ENCODE data around the gene ELF3. TPM values are rescaled to one million over a fixed set of nuclear protein-coding genes. Genes with fewer than 3 reads are reported as not detected.
"Not testable (repeated sequence)": the region's sequence is repeated elsewhere in the genome, so short reads cannot be mapped to it uniquely, and the experiment has no call there.

The ELF3 gene
- total and polyA plus RNA-seq, 2 of the 8 experiments (the other 6 are each of a cell fraction or from before 2014, with no cell fraction given), result 17.3 to 25.0 TPM

GRCh38 chr1:202064889-202065312, 54.5 kb downstream of the ELF3 start:
- H2BK5ac ChIP-seq (ENCODE audit: low read depth, low read length); DNase-seq (ENCODE audit: low read depth in 1 of 2, low spot score in 2 of 2); H4K91ac ChIP-seq (replicated peaks; ENCODE audit: insufficient read length, low read length); H3K4me1 ChIP-seq (replicated peaks in 1 of 4; ENCODE audit: control insufficient read depth in 3 of 4, insufficient read depth in 4 of 4, low read length in 3 of 4); H3K36me3 ChIP-seq (ENCODE audit: control insufficient read depth in 2 of 4, insufficient read depth in 4 of 4, low read length in 3 of 4); H4K20me1 ChIP-seq (replicated peaks in 1 of 2; ENCODE audit: control insufficient read depth in 1 of 2, insufficient read depth in 2 of 2, low read length in 2 of 2); H2BK12ac ChIP-seq (ENCODE audit: low read depth, low read length); H2BK20ac ChIP-seq (ENCODE audit: low read length); H2BK15ac ChIP-seq (ENCODE audit: low read length); H3K4ac ChIP-seq (replicated peaks; ENCODE audit: insufficient read length, low read depth, low read length); H2AFZ ChIP-seq (ENCODE audit: low read length); H3K4me3 ChIP-seq (ENCODE audit: extremely low read depth in 1 of 4, insufficient read depth in 2 of 4, low read depth in 3 of 4, low read length in 4 of 4); H3K79me1 ChIP-seq (ENCODE audit: low read depth, low read length); H3K4me2 ChIP-seq (ENCODE audit: insufficient read depth in 1 of 2, low read depth in 2 of 2, low read length in 2 of 2); POLR2A ChIA-PET (ENCODE audit: partially characterized antibody); H4K8ac ChIP-seq (ENCODE audit: extremely low read depth, insufficient read depth, low read length); H3K23me2 ChIP-seq (ENCODE audit: low read depth, low read length); FAIRE-seq; H2AK5ac ChIP-seq (ENCODE audit: low read depth, low read length); H3K23ac ChIP-seq (ENCODE audit: insufficient read length); H2BK120ac ChIP-seq (replicated peaks; ENCODE audit: low read depth, low read length); H3K27ac ChIP-seq (ENCODE audit: low read depth, low read length); H3K14ac ChIP-seq (ENCODE audit: insufficient read length); H3K9ac ChIP-seq (replicated peaks in 1 of 4; ENCODE audit: extremely low read depth in 1 of 4, low read depth in 3 of 4, low read length in 3 of 4); H3K56ac ChIP-seq (replicated peaks; ENCODE audit: insufficient read length, low read depth, low read length); H3K27me3 ChIP-seq (replicated peaks in 1 of 4; ENCODE audit: control insufficient read depth in 3 of 4, extremely low read depth in 1 of 4, insufficient read depth in 3 of 4, low read length in 3 of 4); H4K5ac ChIP-seq (ENCODE audit: insufficient read length, low read depth, low read length); H3K79me2 ChIP-seq (ENCODE audit: control insufficient read depth in 1 of 2, insufficient read depth in 2 of 2, low read length in 2 of 2); H3K18ac ChIP-seq (ENCODE audit: extremely low read depth, low read length); H3K9me3 ChIP-seq (ENCODE audit: insufficient read depth in 2 of 2, low read depth in 1 of 2, low read length in 1 of 2): not testable (repeated sequence)
- CTCF ChIA-PET (ENCODE audit: partially characterized antibody), result interaction anchor here (0.6 to 1.5 kb wide), 4 partner anchors 36 to 217 kb away, joined by 3 read pairs; no protein-coding TSS in a partner anchor
- 87% methylated on average over 7 of the region's 10 CpGs; no CpG with 5 or more reads in 1 of the 2 experiments for WGBS, 2 experiments (ENCODE audit: extremely low coverage in 1 of 2, insufficient coverage in 1 of 2, insufficient read length in 1 of 2, insufficient replicate concordance in 2 of 2, low coverage in 1 of 2, low lambda C conversion rate in 2 of 2, missing lambda C conversion rate in 1 of 2)

Small RNA genes within 50 kb of the gene (microRNA-seq; reads per million reads assigned to microRNA genes)
- gene MIR6740 (ENCODE audit: borderline microRNAs expressed in 2 of 2, borderline number of aligned reads in 2 of 2, borderline replicate concordance in 1 of 2), result 0 to 0.69 reads per million in 2 experiments

Small RNA genes within 50 kb of the gene (small RNA-seq; reads per million reads assigned to genes)
- gene AL691482.1 (ENCODE audit: insufficient read depth) (not detected), gene AL691482.2 (ENCODE audit: insufficient read depth) (not detected), gene MIR6740 (ENCODE audit: insufficient read depth) (0.69 reads per million), gene RF00156 (ENCODE audit: insufficient read depth) (not detected)

Other genes starting within 250 kb of the ELF3 start
- 122 and 124 TPM in 2 replicates for gene IPO9, start 181.4 kb upstream of the ELF3 start, total RNA-seq (2021; fragmentation: NEBNext Ultra II Directional; extraction: Animal tissue kit (Norgen Biotek cat#: 25700))
- gene IPO9, start 181.4 kb upstream of the ELF3 start, polyA plus RNA-seq (2011; rRNA removed), result 60.4 and 61.0 TPM in 2 replicates
- 7.8 and 9.0 TPM in 2 replicates for gene SHISA4, start 121.7 kb upstream of the ELF3 start, total RNA-seq (2021; fragmentation: NEBNext Ultra II Directional; extraction: Animal tissue kit (Norgen Biotek cat#: 25700))
- gene SHISA4, start 121.7 kb upstream of the ELF3 start, polyA plus RNA-seq (2011; rRNA removed), result 28.9 and 36.0 TPM in 2 replicates
- 0.82 and 1.4 TPM in 2 replicates for gene LMOD1, start 64.0 kb upstream of the ELF3 start, total RNA-seq (2021; fragmentation: NEBNext Ultra II Directional; extraction: Animal tissue kit (Norgen Biotek cat#: 25700))
- 0.77 and 1.3 TPM in 2 replicates for gene LMOD1, start 64.0 kb upstream of the ELF3 start, polyA plus RNA-seq (2011; rRNA removed)
- gene TIMM17A, start 55.1 kb upstream of the ELF3 start, total RNA-seq (2021; fragmentation: NEBNext Ultra II Directional; extraction: Animal tissue kit (Norgen Biotek cat#: 25700)), result 54.3 and 57.1 TPM in 2 replicates
- 15.9 and 30.3 TPM in 2 replicates for gene TIMM17A, start 55.1 kb upstream of the ELF3 start, polyA plus RNA-seq (2011; rRNA removed)
- gene RNPEP, start 27.9 kb upstream of the ELF3 start, total RNA-seq (2021; fragmentation: NEBNext Ultra II Directional; extraction: Animal tissue kit (Norgen Biotek cat#: 25700)), result 45.2 and 51.1 TPM in 2 replicates
- 34.1 and 47.0 TPM in 2 replicates for gene RNPEP, start 27.9 kb upstream of the ELF3 start, polyA plus RNA-seq (2011; rRNA removed)
- gene GPR37L1, start 112.3 kb downstream of the ELF3 start, total RNA-seq (2021; fragmentation: NEBNext Ultra II Directional; extraction: Animal tissue kit (Norgen Biotek cat#: 25700)), result 0.08 and 0.13 TPM in 2 replicates
- 0.23 and 0.25 TPM in 2 replicates for gene GPR37L1, start 112.3 kb downstream of the ELF3 start, polyA plus RNA-seq (2011; rRNA removed)
- gene ARL8A, start 134.2 kb downstream of the ELF3 start, total RNA-seq (2021; fragmentation: NEBNext Ultra II Directional; extraction: Animal tissue kit (Norgen Biotek cat#: 25700)), result 58.7 and 59.0 TPM in 2 replicates
- 40.3 and 41.7 TPM in 2 replicates for gene ARL8A, start 134.2 kb downstream of the ELF3 start, polyA plus RNA-seq (2011; rRNA removed)
- gene PTPN7, start 150.0 kb downstream of the ELF3 start, total RNA-seq (2021; fragmentation: NEBNext Ultra II Directional; extraction: Animal tissue kit (Norgen Biotek cat#: 25700)), result not detected in 2 replicates
- 0.20 TPM in 2 replicates for gene PTPN7, start 150.0 kb downstream of the ELF3 start, polyA plus RNA-seq (2011; rRNA removed)
- 0.50 and 1.1 TPM in 2 replicates for gene LGR6, start 183.2 kb downstream of the ELF3 start, total RNA-seq (2021; fragmentation: NEBNext Ultra II Directional; extraction: Animal tissue kit (Norgen Biotek cat#: 25700))
- gene LGR6, start 183.2 kb downstream of the ELF3 start, polyA plus RNA-seq (2011; rRNA removed), result 1.0 and 1.3 TPM in 2 replicates